A673 (cell line): Measurements from ENCODE around the gene ADAMTS2. TPM values are rescaled to one million over a fixed set of nuclear protein-coding genes. Genes with fewer than 3 reads are reported as not detected.

Experiments
- BruUV-seq: library from RNA; stranded (reverse); fragments of 400-500 nt; replicated peaks from 2 replicates; lab custom pipeline; 2021; lab: Mats Ljungman, UMichigan
- CTCF ChIA-PET: fragments of 300-600 bp; sonication (Branson Sonifier 250); formaldehyde crosslinking; loops from one replicate; lab custom pipeline; 2022; ENCODE audit warnings: antibody characterized with exemption; lab: Charles Lee
- POLR2A ChIA-PET: fragments of 300-600 bp; sonication (Branson Sonifier 250); formaldehyde crosslinking; loops from one replicate; lab custom pipeline; 2022; ENCODE audit warnings: antibody characterized with exemption; ENCODE audit not compliant: low non-redundant PET; lab: Charles Lee
- DNase-seq: peaks from one replicate; pipeline ENCODE4 v3.0.0-alpha.2; 2015; ENCODE audit warnings: low spot score
- H3K27ac ChIP-seq: fragments of 200-600 bp; sonication (generic); 2 replicates; pipeline ENCODE4 v1.5.1; 2016; ENCODE audit warnings: mixed run types, low read depth, mild to moderate bottlenecking, mixed read lengths, antibody characterized with exemption, low read length; ENCODE audit not compliant: poor library complexity, severe bottlenecking
- H3K27me3 ChIP-seq: fragments of 200-600 bp; sonication (generic); replicated peaks from 2 replicates; pipeline ENCODE4 v1.6.1; 2017; ENCODE audit warnings: mixed run types, low read depth, mild to moderate bottlenecking, mixed read lengths, antibody characterized with exemption, low read length; ENCODE audit not compliant: insufficient read depth, poor library complexity
- H3K36me3 ChIP-seq: fragments of 200-600 bp; sonication (generic); 2 replicates; pipeline ENCODE4 v1.6.1; 2016; ENCODE audit warnings: mixed run types, mild to moderate bottlenecking, mixed read lengths, antibody characterized with exemption, low read length; ENCODE audit not compliant: insufficient read depth, poor library complexity, severe bottlenecking
- H3K4me1 ChIP-seq: fragments of 200-600 bp; sonication (generic); 2 replicates; pipeline ENCODE4 v1.6.1; 2017; ENCODE audit warnings: mixed run types, mild to moderate bottlenecking, mixed read lengths, antibody characterized with exemption, low read length; ENCODE audit not compliant: insufficient read depth, poor library complexity, severe bottlenecking
- H3K4me3 ChIP-seq: fragments of 200-600 bp; sonication (generic); 2 replicates; pipeline ENCODE4 v1.5.1; 2016; ENCODE audit warnings: low read depth, mixed run types, mild to moderate bottlenecking, mixed read lengths, low read length; ENCODE audit not compliant: poor library complexity, severe bottlenecking
- H3K9me3 ChIP-seq: fragments of 200-600 bp; sonication (generic); 2 replicates; pipeline ENCODE4 v1.6.1; 2016; ENCODE audit warnings: mixed run types, low read depth, mild to moderate bottlenecking, mixed read lengths, antibody characterized with exemption, low read length; ENCODE audit not compliant: poor library complexity, severe bottlenecking
- EZH2 ChIP-seq: fragments of 200-600 bp; sonication (generic); IDR thresholded peaks from 2 replicates; pipeline ENCODE4 v1.6.1; 2017; ENCODE audit warnings: borderline replicate concordance, low read depth, mild to moderate bottlenecking, mixed read lengths, antibody characterized with exemption, low read length; ENCODE audit not compliant: poor library complexity, severe bottlenecking
- intact Hi-C: fragments of 100-400 bp; cut with micrococcal nuclease; formaldehyde crosslinking; loops from one replicate; pipeline ENCODE4 v1.10.0; 2022; ENCODE audit not compliant: unreplicated experiment
- total RNA-seq: library from RNA; stranded (reverse); gene quantifications from 2 replicates; pipeline ENCODE4 v1.2.3, GENCODE V29; 2021
- TF ChIP-seq, protein P1 (sequence below): fragments of 300-800, 200-600 bp; sonication (generic); conservative IDR thresholded peaks from 2 replicates; pipeline ENCODE4 v1.5.1; 2017; ENCODE audit warnings: low read depth, mild to moderate bottlenecking, antibody characterized with exemption, low read length, moderate library complexity, mixed read lengths

ADAMTS2 gene
- total RNA-seq, 1 experiment from 2014 or later = 0.39 TPM

DNA sequence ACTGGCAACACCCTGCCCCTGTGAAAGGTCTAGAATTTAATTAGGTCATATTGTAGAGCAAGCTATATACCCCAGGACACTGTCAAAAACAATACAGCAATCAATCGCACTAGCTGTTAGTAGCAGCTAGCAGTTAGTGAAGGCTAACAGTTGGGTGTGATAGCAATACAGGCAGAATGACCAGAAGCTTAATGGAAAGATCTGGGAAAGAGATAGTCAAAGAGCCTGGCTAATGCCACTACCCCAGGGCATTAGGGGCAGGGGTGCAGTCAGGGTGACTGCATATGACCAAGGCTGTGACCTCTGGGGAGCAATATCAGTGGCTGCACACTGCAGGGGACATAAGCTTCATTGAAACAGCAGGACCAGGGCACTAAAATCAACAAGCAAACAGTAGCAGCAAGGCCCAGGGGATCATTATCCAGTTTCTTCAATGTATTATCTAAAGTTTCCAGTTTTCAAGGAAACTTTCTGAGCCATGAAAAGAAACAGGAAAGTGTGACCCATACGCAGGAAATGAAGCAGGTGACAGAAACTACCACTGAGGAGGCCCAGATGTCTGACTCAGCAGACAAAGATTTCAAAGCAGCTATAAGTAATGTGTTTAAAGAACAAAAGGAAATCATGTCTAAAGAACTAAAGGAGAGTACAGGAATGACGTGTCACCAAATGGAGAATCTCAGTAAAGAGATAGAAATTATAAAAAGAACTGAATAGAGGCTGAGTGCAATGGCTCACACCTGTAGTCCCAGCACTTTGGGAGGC lies 202.6 kb downstream of the ADAMTS2 start:
- ChIA-PET POLR2A (no interaction called here), CTCF (no interaction called here)
- intact Hi-C loops = no loop called here
- H3K4me3 ChIP-seq = no peak overlapping the region
- TF ChIP-seq, protein P1, sequence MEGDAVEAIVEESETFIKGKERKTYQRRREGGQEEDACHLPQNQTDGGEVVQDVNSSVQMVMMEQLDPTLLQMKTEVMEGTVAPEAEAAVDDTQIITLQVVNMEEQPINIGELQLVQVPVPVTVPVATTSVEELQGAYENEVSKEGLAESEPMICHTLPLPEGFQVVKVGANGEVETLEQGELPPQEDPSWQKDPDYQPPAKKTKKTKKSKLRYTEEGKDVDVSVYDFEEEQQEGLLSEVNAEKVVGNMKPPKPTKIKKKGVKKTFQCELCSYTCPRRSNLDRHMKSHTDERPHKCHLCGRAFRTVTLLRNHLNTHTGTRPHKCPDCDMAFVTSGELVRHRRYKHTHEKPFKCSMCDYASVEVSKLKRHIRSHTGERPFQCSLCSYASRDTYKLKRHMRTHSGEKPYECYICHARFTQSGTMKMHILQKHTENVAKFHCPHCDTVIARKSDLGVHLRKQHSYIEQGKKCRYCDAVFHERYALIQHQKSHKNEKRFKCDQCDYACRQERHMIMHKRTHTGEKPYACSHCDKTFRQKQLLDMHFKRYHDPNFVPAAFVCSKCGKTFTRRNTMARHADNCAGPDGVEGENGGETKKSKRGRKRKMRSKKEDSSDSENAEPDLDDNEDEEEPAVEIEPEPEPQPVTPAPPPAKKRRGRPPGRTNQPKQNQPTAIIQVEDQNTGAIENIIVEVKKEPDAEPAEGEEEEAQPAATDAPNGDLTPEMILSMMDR = no peak
- TF ChIP-seq EZH2 = no peak
- no TSS peak for BruUV-seq
- H3K9me3 ChIP-seq = no peaks in the 10 kb centered on the region
- no peak for DNase-seq
- no peaks in the 10 kb centered on the region for H3K27me3 ChIP-seq
- no peaks in the 10 kb centered on the region for H3K36me3 ChIP-seq
- H3K27ac ChIP-seq = no peak overlapping the region
- H3K4me1 ChIP-seq = no peaks in the 10 kb centered on the region

DNA sequence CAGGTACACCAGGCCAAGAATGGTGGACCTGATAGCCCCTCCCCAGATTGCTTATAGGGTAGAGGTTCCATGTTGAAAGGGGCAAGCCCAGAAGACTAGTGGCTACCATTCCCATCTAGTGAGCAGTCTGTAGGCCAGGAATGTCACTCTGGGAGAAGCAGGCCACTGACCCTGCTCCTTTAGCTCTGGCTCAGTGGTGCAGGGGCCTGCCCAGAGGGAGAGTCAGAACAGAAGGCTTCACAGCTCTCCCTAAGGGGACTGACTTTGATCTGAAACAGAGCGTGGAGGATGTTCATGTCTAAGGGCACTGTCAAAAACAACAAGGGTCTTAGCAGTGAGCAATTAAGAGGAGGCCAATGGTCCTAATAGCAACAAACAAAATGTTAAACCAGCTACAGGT lies 203.4 kb downstream of the ADAMTS2 start:
- ChIA-PET POLR2A (no interaction called here), CTCF (no interaction called here)
- no TSS peak for BruUV-seq
- no peaks in the 10 kb centered on the region for H3K27me3 ChIP-seq
- H3K36me3 ChIP-seq = no peaks in the 10 kb centered on the region
- no peaks in the 10 kb centered on the region for H3K4me1 ChIP-seq
- intact Hi-C loops = no loop called here
- no peak overlapping the region for H3K4me3 ChIP-seq
- no peak for TF ChIP-seq EZH2
- TF ChIP-seq, protein P1 = no peak
- H3K9me3 ChIP-seq = no peaks in the 10 kb centered on the region
- H3K27ac ChIP-seq = no peak overlapping the region
- DNase-seq = no peak

DNA sequence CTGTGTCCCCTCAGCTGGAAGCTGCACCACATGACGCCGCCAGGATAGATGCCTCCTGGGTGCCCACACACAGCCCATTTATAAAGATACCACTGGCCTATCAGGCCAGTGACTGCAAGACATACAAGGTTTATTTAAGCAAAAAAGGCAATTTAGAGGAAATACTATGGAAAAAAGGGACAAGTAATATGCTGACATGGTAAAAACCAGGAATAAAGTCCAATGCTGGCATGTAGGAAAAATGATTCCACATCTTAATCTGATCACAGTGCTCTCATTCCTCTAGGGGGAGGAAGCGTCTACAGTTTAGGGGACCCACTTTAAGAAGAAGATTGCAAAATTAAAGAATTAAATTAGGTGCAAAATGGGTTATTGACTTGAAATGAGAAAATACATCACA lies 205.0 kb downstream of the ADAMTS2 start:
- ChIA-PET POLR2A (no interaction called here), CTCF (no interaction called here)
- TF ChIP-seq, protein P1 = no peak
- TF ChIP-seq EZH2 = no peak
- intact Hi-C loops = no loop called here
- Histone ChIP-seq H3K9me3 (no peaks in the 10 kb centered on the region), H3K27ac (no peak overlapping the region), H3K4me1 (no peaks in the 10 kb centered on the region), H3K36me3 (no peaks in the 10 kb centered on the region), H3K27me3 (no peaks in the 10 kb centered on the region), H3K4me3 (no peak overlapping the region)
- DNase-seq = no peak
- no TSS peak for BruUV-seq
